HepG2 (cell line): Measurements from ENCODE around the gene WWC2. TPM values are rescaled to one million over a fixed set of nuclear protein-coding genes. Genes with fewer than 3 reads are reported as not detected.

Source experiments
- FOSL2 ChIP-seq: sonication (generic); formaldehyde crosslinking; IDR thresholded peaks from 2 replicates; pipeline ENCODE4 v1.4.0; 2020; ENCODE audit warnings: missing genetic modification reagents
- GATA4 ChIP-seq: sonication (generic); IDR thresholded peaks from 2 replicates; pipeline ENCODE4 v1.6.1; 2016; ENCODE audit warnings: antibody characterized with exemption, low read depth, borderline replicate concordance
- GZF1 ChIP-seq: sonication (generic); formaldehyde crosslinking; IDR thresholded peaks from 2 replicates; pipeline ENCODE4 v1.5.1; 2020; ENCODE audit warnings: mild to moderate bottlenecking, missing genetic modification reagents
- KAT2B ChIP-seq: fragments of 150-350 bp; IDR thresholded peaks from 2 replicates; pipeline ENCODE4 v1.6.1; 2014; ENCODE audit warnings: low read depth, low read length, borderline replicate concordance
- KAT8 ChIP-seq: IDR thresholded peaks from 2 replicates; pipeline ENCODE4 v1.6.1; 2016; ENCODE audit warnings: missing genetic modification reagents, missing compliant biosample characterization
- NCOR1 ChIP-seq: fragments of 200-600 bp; sonication (generic); IDR thresholded peaks from 2 replicates; pipeline ENCODE4 v1.7.0; 2017; ENCODE audit warnings: antibody characterized with exemption, low read length, borderline replicate concordance
- PPARG ChIP-seq: conservative IDR thresholded peaks from 2 replicates; pipeline ENCODE4 v1.6.1; 2016; ENCODE audit warnings: missing biosample characterization, missing genetic modification reagents
- PTBP1 ChIP-seq: fragments of 200-400 bp; formaldehyde crosslinking; IDR thresholded peaks from 2 replicates; pipeline ENCODE4 v1.6.1; 2018; ENCODE audit warnings: low read length, low read depth; ENCODE audit not compliant: poor library complexity, severe bottlenecking
- SIX1 ChIP-seq: sonication (generic); formaldehyde crosslinking; IDR thresholded peaks from 2 replicates; pipeline ENCODE4 v1.4.0; 2020; ENCODE audit warnings: missing genetic modification reagents, borderline replicate concordance
- SIX4 ChIP-seq: sonication (generic); formaldehyde crosslinking; IDR thresholded peaks from 2 replicates; pipeline ENCODE4 v1.4.0; 2020; ENCODE audit warnings: missing genetic modification reagents
- THAP11 ChIP-seq: IDR thresholded peaks from 2 replicates; pipeline ENCODE4 v1.6.1; 2016; ENCODE audit warnings: missing biosample characterization, missing genetic modification reagents
- TOPORS ChIP-seq: sonication (generic); formaldehyde crosslinking; IDR thresholded peaks from 2 replicates; pipeline ENCODE4 v1.8.0; 2023; ENCODE audit warnings: mild to moderate bottlenecking, missing genetic modification reagents
- ZBTB42 ChIP-seq: sonication (generic); formaldehyde crosslinking; IDR thresholded peaks from 2 replicates; pipeline ENCODE4 v1.5.0; 2020; ENCODE audit warnings: mild to moderate bottlenecking, missing genetic modification reagents
- ZBTB8A ChIP-seq: sonication (generic); formaldehyde crosslinking; IDR thresholded peaks from 2 replicates; pipeline ENCODE4 v1.4.0; 2020; ENCODE audit warnings: mild to moderate bottlenecking, low read depth, missing genetic modification reagents, borderline replicate concordance
- ZKSCAN1 ChIP-seq: fragments of 150-350 bp; IDR thresholded peaks from 2 replicates; pipeline ENCODE4 v1.6.1; 2014; ENCODE audit warnings: low read length
- ZMYM4 ChIP-seq: sonication (generic); formaldehyde crosslinking; IDR thresholded peaks from 2 replicates; pipeline ENCODE4 v1.8.1; 2023; ENCODE audit warnings: mild to moderate bottlenecking, missing genetic modification reagents
- ZNF256 ChIP-seq: sonication (generic); formaldehyde crosslinking; conservative IDR thresholded peaks from 2 replicates; pipeline ENCODE4 v1.4.0; 2020; ENCODE audit warnings: missing genetic modification reagents
- ZNF292 ChIP-seq: sonication (generic); formaldehyde crosslinking; IDR thresholded peaks from 2 replicates; pipeline ENCODE4 v1.8.1; 2022; ENCODE audit warnings: mild to moderate bottlenecking, low read depth, missing genetic modification reagents, borderline replicate concordance
- polyA plus RNA-seq, 8 experiments: library from polyadenylated mRNA; depleted of rRNA in 3 of 8; stranded (reverse) in 7 of 8; unstranded in 1 of 8; fragments of >200 nt; fragmentation: Illumina TruSeq in 4 of 8; extraction: Trizol in 4 of 8; gene quantifications; 2 replicates each; pipeline versions ENCODE4 v1.2.1 to v1.2.3, GENCODE V29; 2011 to 2016; ENCODE audit warnings: low read depth in 4 of 8, missing spikeins in 1 of 8, mixed read lengths in 1 of 8; ENCODE audit not compliant: insufficient read depth in 1 of 8
- total RNA-seq, 5 experiments: library from RNA; depleted of rRNA; stranded (reverse); fragments of >200 nt; fragmentation: Illumina TruSeq; extraction: Trizol; gene quantifications; 2 replicates each; pipeline ENCODE4 v1.2.3, GENCODE V29; 2016; ENCODE audit warnings: low read depth in 1 of 5
- TF ChIP-seq, protein P1 (sequence below): IDR thresholded peaks from 2 replicates; pipeline ENCODE4 v1.6.1; 2016; ENCODE audit warnings: low read depth, missing genetic modification reagents, missing compliant biosample characterization
- TF ChIP-seq, protein P2 (sequence below): sonication (generic); formaldehyde crosslinking; IDR thresholded peaks from 2 replicates; pipeline ENCODE4 v1.4.0; 2020; ENCODE audit warnings: missing genetic modification reagents
- TF ChIP-seq, protein P3 (sequence below): IDR thresholded peaks from 2 replicates; pipeline ENCODE4 v1.6.1; 2016; ENCODE audit warnings: control low read depth
- TF ChIP-seq, protein P4 (sequence below): sonication (generic); formaldehyde crosslinking; IDR thresholded peaks from 2 replicates; pipeline ENCODE4 v1.8.1; 2023; ENCODE audit warnings: mild to moderate bottlenecking, missing genetic modification reagents, borderline replicate concordance

Gene WWC2
- total and polyA plus RNA-seq, 2 of the 13 experiments (the other 11 are each of a cell fraction or from before 2014, with no cell fraction given), result 40.0 to 50.1 TPM

GRCh38 chr4:183080372-183081115, 18.5 kb upstream of the WWC2 start (continued):
- TF ChIP-seq, protein P1, sequence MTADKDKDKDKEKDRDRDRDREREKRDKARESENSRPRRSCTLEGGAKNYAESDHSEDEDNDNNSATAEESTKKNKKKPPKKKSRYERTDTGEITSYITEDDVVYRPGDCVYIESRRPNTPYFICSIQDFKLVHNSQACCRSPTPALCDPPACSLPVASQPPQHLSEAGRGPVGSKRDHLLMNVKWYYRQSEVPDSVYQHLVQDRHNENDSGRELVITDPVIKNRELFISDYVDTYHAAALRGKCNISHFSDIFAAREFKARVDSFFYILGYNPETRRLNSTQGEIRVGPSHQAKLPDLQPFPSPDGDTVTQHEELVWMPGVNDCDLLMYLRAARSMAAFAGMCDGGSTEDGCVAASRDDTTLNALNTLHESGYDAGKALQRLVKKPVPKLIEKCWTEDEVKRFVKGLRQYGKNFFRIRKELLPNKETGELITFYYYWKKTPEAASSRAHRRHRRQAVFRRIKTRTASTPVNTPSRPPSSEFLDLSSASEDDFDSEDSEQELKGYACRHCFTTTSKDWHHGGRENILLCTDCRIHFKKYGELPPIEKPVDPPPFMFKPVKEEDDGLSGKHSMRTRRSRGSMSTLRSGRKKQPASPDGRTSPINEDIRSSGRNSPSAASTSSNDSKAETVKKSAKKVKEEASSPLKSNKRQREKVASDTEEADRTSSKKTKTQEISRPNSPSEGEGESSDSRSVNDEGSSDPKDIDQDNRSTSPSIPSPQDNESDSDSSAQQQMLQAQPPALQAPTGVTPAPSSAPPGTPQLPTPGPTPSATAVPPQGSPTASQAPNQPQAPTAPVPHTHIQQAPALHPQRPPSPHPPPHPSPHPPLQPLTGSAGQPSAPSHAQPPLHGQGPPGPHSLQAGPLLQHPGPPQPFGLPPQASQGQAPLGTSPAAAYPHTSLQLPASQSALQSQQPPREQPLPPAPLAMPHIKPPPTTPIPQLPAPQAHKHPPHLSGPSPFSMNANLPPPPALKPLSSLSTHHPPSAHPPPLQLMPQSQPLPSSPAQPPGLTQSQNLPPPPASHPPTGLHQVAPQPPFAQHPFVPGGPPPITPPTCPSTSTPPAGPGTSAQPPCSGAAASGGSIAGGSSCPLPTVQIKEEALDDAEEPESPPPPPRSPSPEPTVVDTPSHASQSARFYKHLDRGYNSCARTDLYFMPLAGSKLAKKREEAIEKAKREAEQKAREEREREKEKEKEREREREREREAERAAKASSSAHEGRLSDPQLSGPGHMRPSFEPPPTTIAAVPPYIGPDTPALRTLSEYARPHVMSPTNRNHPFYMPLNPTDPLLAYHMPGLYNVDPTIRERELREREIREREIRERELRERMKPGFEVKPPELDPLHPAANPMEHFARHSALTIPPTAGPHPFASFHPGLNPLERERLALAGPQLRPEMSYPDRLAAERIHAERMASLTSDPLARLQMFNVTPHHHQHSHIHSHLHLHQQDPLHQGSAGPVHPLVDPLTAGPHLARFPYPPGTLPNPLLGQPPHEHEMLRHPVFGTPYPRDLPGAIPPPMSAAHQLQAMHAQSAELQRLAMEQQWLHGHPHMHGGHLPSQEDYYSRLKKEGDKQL (CRISPR knock-in tag), result peak; percentile 72
- TF ChIP-seq, protein P2, sequence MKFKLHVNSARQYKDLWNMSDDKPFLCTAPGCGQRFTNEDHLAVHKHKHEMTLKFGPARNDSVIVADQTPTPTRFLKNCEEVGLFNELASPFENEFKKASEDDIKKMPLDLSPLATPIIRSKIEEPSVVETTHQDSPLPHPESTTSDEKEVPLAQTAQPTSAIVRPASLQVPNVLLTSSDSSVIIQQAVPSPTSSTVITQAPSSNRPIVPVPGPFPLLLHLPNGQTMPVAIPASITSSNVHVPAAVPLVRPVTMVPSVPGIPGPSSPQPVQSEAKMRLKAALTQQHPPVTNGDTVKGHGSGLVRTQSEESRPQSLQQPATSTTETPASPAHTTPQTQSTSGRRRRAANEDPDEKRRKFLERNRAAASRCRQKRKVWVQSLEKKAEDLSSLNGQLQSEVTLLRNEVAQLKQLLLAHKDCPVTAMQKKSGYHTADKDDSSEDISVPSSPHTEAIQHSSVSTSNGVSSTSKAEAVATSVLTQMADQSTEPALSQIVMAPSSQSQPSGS (CRISPR knock-in tag), result peak; percentile 79
- TF ChIP-seq KAT8 (CRISPR knock-in tag) (peak; percentile 65; the same call in 1 of the 2 replicates), SIX4 (peak; percentile 80), PTBP1 (no peak), NCOR1 (peak; percentile 95), ZNF292 (CRISPR knock-in tag) (no peak), ZBTB8A (CRISPR knock-in tag) (no peak), GZF1 (CRISPR knock-in tag) (peak; percentile 92), ZMYM4 (peak; percentile 42; the same call in 1 of the 2 replicates), GATA4 (peak; percentile 94), KAT2B (no peak), ZBTB42 (CRISPR knock-in tag) (no peak), ZKSCAN1 (no peak), ZNF256 (no peak), FOSL2 (CRISPR knock-in tag) (peak; percentile 32; the same call in 1 of the 2 replicates), PPARG (CRISPR knock-in tag) (peak; percentile 89), SIX1 (CRISPR knock-in tag) (peak; percentile 66; the same call in 1 of the 2 replicates), TOPORS (CRISPR knock-in tag) (peak; percentile 66; the same call in 1 of the 2 replicates), THAP11 (CRISPR knock-in tag) (peak; percentile 57; the same call in 1 of the 2 replicates)
- TF ChIP-seq, protein P3, sequence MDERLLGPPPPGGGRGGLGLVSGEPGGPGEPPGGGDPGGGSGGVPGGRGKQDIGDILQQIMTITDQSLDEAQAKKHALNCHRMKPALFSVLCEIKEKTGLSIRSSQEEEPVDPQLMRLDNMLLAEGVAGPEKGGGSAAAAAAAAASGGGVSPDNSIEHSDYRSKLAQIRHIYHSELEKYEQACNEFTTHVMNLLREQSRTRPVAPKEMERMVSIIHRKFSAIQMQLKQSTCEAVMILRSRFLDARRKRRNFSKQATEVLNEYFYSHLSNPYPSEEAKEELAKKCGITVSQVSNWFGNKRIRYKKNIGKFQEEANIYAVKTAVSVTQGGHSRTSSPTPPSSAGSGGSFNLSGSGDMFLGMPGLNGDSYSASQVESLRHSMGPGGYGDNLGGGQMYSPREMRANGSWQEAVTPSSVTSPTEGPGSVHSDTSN (CRISPR knock-in tag), result no peak
- TF ChIP-seq, protein P4, sequence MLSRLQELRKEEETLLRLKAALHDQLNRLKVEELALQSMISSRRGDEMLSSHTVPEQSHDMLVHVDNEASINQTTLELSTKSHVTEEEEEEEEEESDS, result 0 out of 2 replicates have a peak, but pooled peaks have one; percentile 74
